ENCODE measurements around the gene TTC28.

- TF ChIP-seq CTCF (IDR thresholded peaks at IDR 0.05) (no peak), POLR2AphosphoS5 (IDR thresholded peaks at IDR 0.05) (peak; percentile 32), EP300 (IDR thresholded peaks at IDR 0.05) (no peak), POLR2A (IDR thresholded peaks at IDR 0.05) (no peak)
Observed at GRCh38 chr22:28547132-28547842, 132.4 kb downstream of the TTC28 start.

Measured in gastroesophageal sphincter (tissue), 3 donors.